ENCODE results near the gene PSIP1. TPM values are rescaled to one million over a fixed set of nuclear protein-coding genes. Genes with fewer than 3 reads are reported as not detected.

Gene PSIP1
- total RNA-seq, 1 experiment from 2014 or later = 99.1 TPM

- ChIA-PET RAD21 (ENCODE audit: low non-redundant PET in 1 of 2, low total read pairs in 2 of 2, uncharacterized antibody in 2 of 2, unreplicated experiment in 2 of 2) (no interaction called here), POLR2A (no interaction called here), CTCF (no interaction called here)
- Histone ChIP-seq H3K9ac (ENCODE audit: low read length) (no peak overlapping the region), H3K4me2 (ENCODE audit: low read length) (no peak overlapping the region), H3K4me1 (ENCODE audit: control insufficient read depth in 1 of 2, insufficient read depth in 2 of 2, low read length in 2 of 2) (peaks cover 3 to 14% of the 10 kb centered on the region in 2 experiments; a peak in 3 of 4 replicates), H2AFZ (ENCODE audit: low read depth, low read length, poor library complexity, severe bottlenecking) (no peak overlapping the region), H4K20me1 (ENCODE audit: insufficient read depth) (no peaks in the 10 kb centered on the region), H3K79me2 (ENCODE audit: insufficient read depth, low read length) (peaks cover 75% of the 10 kb centered on the region), H3K9me2 (ENCODE audit: insufficient read depth) (no peaks in the 10 kb centered on the region), H3K27me3 (ENCODE audit: insufficient read depth, low read length) (no peaks in the 10 kb centered on the region), H3K4me3 (replicated peaks in 1 of 2; ENCODE audit: low read depth in 1 of 2, low read length in 2 of 2) (no peak overlapping the region), H3K27ac (ENCODE audit: low read depth, low read length) (no peak overlapping the region), H3K36me3 (ENCODE audit: control insufficient read depth in 1 of 2, insufficient read depth in 2 of 2, low read length in 2 of 2) (peaks cover 5 to 22% of the 10 kb centered on the region in 2 experiments; a peak in 3 of 4 replicates), H3K9me3 (ENCODE audit: control insufficient read depth in 1 of 2, insufficient read depth in 1 of 2, low read depth in 1 of 2, low read length in 2 of 2) (no peaks in the 10 kb centered on the region)
- TF ChIP-seq RAD21 (IDR thresholded peaks at IDR 0.05; ENCODE audit: low read depth) = no peak
- TF ChIP-seq CEBPB (IDR thresholded peaks at IDR 0.05; ENCODE audit: low read depth) = no peak
- TF ChIP-seq YY1 (IDR thresholded peaks at IDR 0.05; ENCODE audit: extremely low read depth, insufficient replicate concordance, low read depth, low read length) = no peak
- TF ChIP-seq POLR2AphosphoS5 (IDR thresholded peaks at IDR 0.05; ENCODE audit: low read depth, low read length) = no peak
- TF ChIP-seq ATF3 (IDR thresholded peaks at IDR 0.05) = no peak
- TF ChIP-seq TCF7L2 (IDR thresholded peaks at IDR 0.05; ENCODE audit: borderline replicate concordance, extremely low read depth, insufficient read depth, insufficient read length) = no peak
- TF ChIP-seq SP1 (IDR thresholded peaks at IDR 0.05; ENCODE audit: low read depth) = no peak
- no peak for TF ChIP-seq ELF1 (IDR thresholded peaks at IDR 0.05; ENCODE audit: borderline replicate concordance, low read depth)
- TF ChIP-seq, protein P1, sequence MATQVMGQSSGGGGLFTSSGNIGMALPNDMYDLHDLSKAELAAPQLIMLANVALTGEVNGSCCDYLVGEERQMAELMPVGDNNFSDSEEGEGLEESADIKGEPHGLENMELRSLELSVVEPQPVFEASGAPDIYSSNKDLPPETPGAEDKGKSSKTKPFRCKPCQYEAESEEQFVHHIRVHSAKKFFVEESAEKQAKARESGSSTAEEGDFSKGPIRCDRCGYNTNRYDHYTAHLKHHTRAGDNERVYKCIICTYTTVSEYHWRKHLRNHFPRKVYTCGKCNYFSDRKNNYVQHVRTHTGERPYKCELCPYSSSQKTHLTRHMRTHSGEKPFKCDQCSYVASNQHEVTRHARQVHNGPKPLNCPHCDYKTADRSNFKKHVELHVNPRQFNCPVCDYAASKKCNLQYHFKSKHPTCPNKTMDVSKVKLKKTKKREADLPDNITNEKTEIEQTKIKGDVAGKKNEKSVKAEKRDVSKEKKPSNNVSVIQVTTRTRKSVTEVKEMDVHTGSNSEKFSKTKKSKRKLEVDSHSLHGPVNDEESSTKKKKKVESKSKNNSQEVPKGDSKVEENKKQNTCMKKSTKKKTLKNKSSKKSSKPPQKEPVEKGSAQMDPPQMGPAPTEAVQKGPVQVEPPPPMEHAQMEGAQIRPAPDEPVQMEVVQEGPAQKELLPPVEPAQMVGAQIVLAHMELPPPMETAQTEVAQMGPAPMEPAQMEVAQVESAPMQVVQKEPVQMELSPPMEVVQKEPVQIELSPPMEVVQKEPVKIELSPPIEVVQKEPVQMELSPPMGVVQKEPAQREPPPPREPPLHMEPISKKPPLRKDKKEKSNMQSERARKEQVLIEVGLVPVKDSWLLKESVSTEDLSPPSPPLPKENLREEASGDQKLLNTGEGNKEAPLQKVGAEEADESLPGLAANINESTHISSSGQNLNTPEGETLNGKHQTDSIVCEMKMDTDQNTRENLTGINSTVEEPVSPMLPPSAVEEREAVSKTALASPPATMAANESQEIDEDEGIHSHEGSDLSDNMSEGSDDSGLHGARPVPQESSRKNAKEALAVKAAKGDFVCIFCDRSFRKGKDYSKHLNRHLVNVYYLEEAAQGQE (IDR thresholded peaks at IDR 0.05; ENCODE audit: low read depth) = no peak
- TF ChIP-seq, protein P2, sequence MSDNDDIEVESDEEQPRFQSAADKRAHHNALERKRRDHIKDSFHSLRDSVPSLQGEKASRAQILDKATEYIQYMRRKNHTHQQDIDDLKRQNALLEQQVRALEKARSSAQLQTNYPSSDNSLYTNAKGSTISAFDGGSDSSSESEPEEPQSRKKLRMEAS (IDR thresholded peaks at IDR 0.05) = no peak
- TF ChIP-seq, protein P3, sequence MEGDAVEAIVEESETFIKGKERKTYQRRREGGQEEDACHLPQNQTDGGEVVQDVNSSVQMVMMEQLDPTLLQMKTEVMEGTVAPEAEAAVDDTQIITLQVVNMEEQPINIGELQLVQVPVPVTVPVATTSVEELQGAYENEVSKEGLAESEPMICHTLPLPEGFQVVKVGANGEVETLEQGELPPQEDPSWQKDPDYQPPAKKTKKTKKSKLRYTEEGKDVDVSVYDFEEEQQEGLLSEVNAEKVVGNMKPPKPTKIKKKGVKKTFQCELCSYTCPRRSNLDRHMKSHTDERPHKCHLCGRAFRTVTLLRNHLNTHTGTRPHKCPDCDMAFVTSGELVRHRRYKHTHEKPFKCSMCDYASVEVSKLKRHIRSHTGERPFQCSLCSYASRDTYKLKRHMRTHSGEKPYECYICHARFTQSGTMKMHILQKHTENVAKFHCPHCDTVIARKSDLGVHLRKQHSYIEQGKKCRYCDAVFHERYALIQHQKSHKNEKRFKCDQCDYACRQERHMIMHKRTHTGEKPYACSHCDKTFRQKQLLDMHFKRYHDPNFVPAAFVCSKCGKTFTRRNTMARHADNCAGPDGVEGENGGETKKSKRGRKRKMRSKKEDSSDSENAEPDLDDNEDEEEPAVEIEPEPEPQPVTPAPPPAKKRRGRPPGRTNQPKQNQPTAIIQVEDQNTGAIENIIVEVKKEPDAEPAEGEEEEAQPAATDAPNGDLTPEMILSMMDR (IDR thresholded peaks at IDR 0.05 in 2 of 3, conservative IDR thresholded peaks at IDR 0.05 in 1 of 3; ENCODE audit: borderline replicate concordance in 1 of 3, insufficient read depth in 1 of 3, low read depth in 2 of 3, low read length in 2 of 3) = no peak
- TF ChIP-seq ZBTB33 (IDR thresholded peaks at IDR 0.05; ENCODE audit: extremely low read depth, insufficient replicate concordance, low read length) = no peak
- TF ChIP-seq ZFX (IDR thresholded peaks at IDR 0.05) = no peak
- TF ChIP-seq EGR1 (IDR thresholded peaks at IDR 0.05; ENCODE audit: low read depth) = no peak
- TF ChIP-seq JUND (IDR thresholded peaks at IDR 0.05) = no peak
- TF ChIP-seq CBX3 (IDR thresholded peaks at IDR 0.05; ENCODE audit: low read depth) = no peak
- TF ChIP-seq FOSL1 (IDR thresholded peaks at IDR 0.05; ENCODE audit: low read depth) = no peak
- no peak for DNase-seq (ENCODE audit: low read depth, low spot score)
- intact Hi-C loops (cut with micrococcal nuclease) = no loop called here
- no TSS peak for BruUV-seq (replicated peaks)
- ATAC-seq = no peak
These were observed 84.8 kb downstream of the PSIP1 start for GRCh38 chr9:15426019-15426418.
